ENCODE results near the gene PEF1.

- TF ChIP-seq ZNF384 (IDR thresholded peaks at IDR 0.05) = no peak
- TF ChIP-seq FOXM1 (IDR thresholded peaks at IDR 0.05; ENCODE audit: borderline replicate concordance) = no peak
- TF ChIP-seq TARDBP (IDR thresholded peaks at IDR 0.05) = no peak
- no peak for TF ChIP-seq FOXA1 (IDR thresholded peaks at IDR 0.05)
- no peak for TF ChIP-seq BHLHE40 (IDR thresholded peaks at IDR 0.05; ENCODE audit: borderline replicate concordance)
These were observed 56.8 kb downstream of the PEF1 start for GRCh38 chr1:31587720-31588423.
